DND-41 (cell line): Measurements from ENCODE around the gene POU4F2.

Experiments used
- EZH2 ChIP-seq: IDR thresholded peaks from 3 replicates; pipeline ENCODE4 v1.6.1; 2012; ENCODE audit warnings: borderline replicate concordance, low read depth, mild to moderate bottlenecking, moderate library complexity, low read length, inconsistent platforms; ENCODE audit not compliant: severe bottlenecking
- TF ChIP-seq, protein P1 (sequence below): IDR thresholded peaks from 2 replicates; pipeline ENCODE4 v1.5.1; 2012; ENCODE audit warnings: borderline replicate concordance, low read length, moderate library complexity, mild to moderate bottlenecking; ENCODE audit not compliant: poor library complexity, severe bottlenecking; ENCODE audit errors: extremely low read depth

DNA sequence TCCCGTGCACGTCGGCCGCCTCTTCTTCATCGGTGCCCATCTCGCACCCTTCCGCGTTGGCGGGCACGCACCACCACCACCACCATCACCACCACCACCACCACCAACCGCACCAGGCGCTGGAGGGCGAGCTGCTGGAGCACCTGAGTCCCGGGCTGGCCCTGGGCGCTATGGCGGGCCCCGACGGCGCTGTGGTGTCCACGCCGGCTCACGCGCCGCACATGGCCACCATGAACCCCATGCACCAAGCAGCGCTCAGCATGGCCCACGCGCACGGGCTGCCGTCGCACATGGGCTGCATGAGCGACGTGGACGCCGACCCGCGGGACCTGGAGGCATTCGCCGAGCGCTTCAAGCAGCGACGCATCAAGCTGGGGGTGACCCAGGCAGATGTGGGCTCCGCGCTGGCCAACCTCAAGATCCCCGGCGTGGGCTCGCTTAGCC, 1.4 kb downstream of the POU4F2 start:
- TF ChIP-seq, protein P1, sequence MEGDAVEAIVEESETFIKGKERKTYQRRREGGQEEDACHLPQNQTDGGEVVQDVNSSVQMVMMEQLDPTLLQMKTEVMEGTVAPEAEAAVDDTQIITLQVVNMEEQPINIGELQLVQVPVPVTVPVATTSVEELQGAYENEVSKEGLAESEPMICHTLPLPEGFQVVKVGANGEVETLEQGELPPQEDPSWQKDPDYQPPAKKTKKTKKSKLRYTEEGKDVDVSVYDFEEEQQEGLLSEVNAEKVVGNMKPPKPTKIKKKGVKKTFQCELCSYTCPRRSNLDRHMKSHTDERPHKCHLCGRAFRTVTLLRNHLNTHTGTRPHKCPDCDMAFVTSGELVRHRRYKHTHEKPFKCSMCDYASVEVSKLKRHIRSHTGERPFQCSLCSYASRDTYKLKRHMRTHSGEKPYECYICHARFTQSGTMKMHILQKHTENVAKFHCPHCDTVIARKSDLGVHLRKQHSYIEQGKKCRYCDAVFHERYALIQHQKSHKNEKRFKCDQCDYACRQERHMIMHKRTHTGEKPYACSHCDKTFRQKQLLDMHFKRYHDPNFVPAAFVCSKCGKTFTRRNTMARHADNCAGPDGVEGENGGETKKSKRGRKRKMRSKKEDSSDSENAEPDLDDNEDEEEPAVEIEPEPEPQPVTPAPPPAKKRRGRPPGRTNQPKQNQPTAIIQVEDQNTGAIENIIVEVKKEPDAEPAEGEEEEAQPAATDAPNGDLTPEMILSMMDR = no peak
- TF ChIP-seq EZH2 = no peak
